ENCODE measurements around the gene XRCC4. TPM values are rescaled to one million over a fixed set of nuclear protein-coding genes. Genes with fewer than 3 reads are reported as not detected.

Gene XRCC4
- total RNA-seq, 1 experiment from 2014 or later = 13.8 TPM

GRCh38 chr5:83364312-83365299 is 287.3 kb downstream of the XRCC4 start:
- Histone ChIP-seq H3K9me3 (ENCODE audit: low read length) (no peaks in the 10 kb centered on the region), H3K27ac (ENCODE audit: low read length) (no peak overlapping the region), H2AFZ (ENCODE audit: low read length) (no peak overlapping the region), H4K20me1 (ENCODE audit: low read length) (no peaks in the 10 kb centered on the region), H3K4me1 (ENCODE audit: insufficient read depth, low read length) (peaks cover 13% of the 10 kb centered on the region), H3K27me3 (ENCODE audit: low read length) (no peaks in the 10 kb centered on the region), H3K9ac (ENCODE audit: low read length) (no peak overlapping the region), H3K9me2 (replicated peaks; ENCODE audit: low read length) (no peaks in the 10 kb centered on the region), H3F3A (ENCODE audit: low read length, unreplicated experiment) (no peaks in the 10 kb centered on the region), H3K36me3 (ENCODE audit: low read depth, low read length) (no peaks in the 10 kb centered on the region), H3K4me2 (ENCODE audit: low read length) (no peak overlapping the region), H3K4me3 (ENCODE audit: low read length) (no peak overlapping the region), H3K79me2 (ENCODE audit: low read length) (no peaks in the 10 kb centered on the region)
- BruUV-seq (replicated peaks) = no TSS peak
- ChIA-PET POLR2A (ENCODE audit: unreplicated experiment) (no interaction called here), CTCF (no interaction called here)
- TF ChIP-seq CTCF (conservative IDR thresholded peaks at IDR 0.05; ENCODE audit: low read depth, low read length) (no peak), EZH2phosphoT487 (IDR thresholded peaks at IDR 0.05; ENCODE audit: borderline replicate concordance, low read length) (no peak), EZH2 (IDR thresholded peaks at IDR 0.05; ENCODE audit: low read length, unreplicated experiment) (no peak)
- ATAC-seq (no peak), DNase-seq (no peak)
- intact Hi-C loops (cut with micrococcal nuclease) = no loop called here

GRCh38 chr5:83368319-83368718 is 291.0 kb downstream of the XRCC4 start:
- no TSS peak for BruUV-seq (replicated peaks)
- intact Hi-C loops (cut with micrococcal nuclease) = no loop called here
- ATAC-seq (peak; percentile 100), DNase-seq (peak; percentile 92)
- Histone ChIP-seq H3K4me1 (ENCODE audit: insufficient read depth, low read length) (peaks cover 13% of the 10 kb centered on the region), H4K20me1 (ENCODE audit: low read length) (no peaks in the 10 kb centered on the region), H3K9me2 (replicated peaks; ENCODE audit: low read length) (no peaks in the 10 kb centered on the region), H3K9me3 (ENCODE audit: low read length) (no peaks in the 10 kb centered on the region), H3K27me3 (ENCODE audit: low read length) (no peaks in the 10 kb centered on the region), H3K9ac (ENCODE audit: low read length) (no peak overlapping the region), H3F3A (ENCODE audit: low read length, unreplicated experiment) (no peaks in the 10 kb centered on the region), H3K27ac (ENCODE audit: low read length) (peak overlapping the region; percentile 60), H3K4me2 (ENCODE audit: low read length) (peak overlapping the region; percentile 59), H3K36me3 (ENCODE audit: low read depth, low read length) (no peaks in the 10 kb centered on the region), H3K4me3 (ENCODE audit: low read length) (peak overlapping the region; percentile 8; the same call in 1 of the 2 replicates), H2AFZ (ENCODE audit: low read length) (no peak overlapping the region), H3K79me2 (ENCODE audit: low read length) (no peaks in the 10 kb centered on the region)
- CTCF ChIA-PET = no interaction called here
- TF ChIP-seq EZH2 (IDR thresholded peaks at IDR 0.05; ENCODE audit: low read length, unreplicated experiment) = no peak
- no peak for TF ChIP-seq CTCF (conservative IDR thresholded peaks at IDR 0.05; ENCODE audit: low read depth, low read length)
- TF ChIP-seq EZH2phosphoT487 (IDR thresholded peaks at IDR 0.05; ENCODE audit: borderline replicate concordance, low read length) = no peak
- POLR2A ChIA-PET (ENCODE audit: unreplicated experiment) = interaction anchor here (0.7 kb wide), 1 partner anchor 84 kb away, joined by 8 read pairs; no protein-coding TSS in a partner anchor

GRCh38 chr5:83368835-83369234 is 291.5 kb downstream of the XRCC4 start:
- Histone ChIP-seq H3K9ac (ENCODE audit: low read length) (no peak overlapping the region), H4K20me1 (ENCODE audit: low read length) (no peaks in the 10 kb centered on the region), H3K9me3 (ENCODE audit: low read length) (no peaks in the 10 kb centered on the region), H2AFZ (ENCODE audit: low read length) (no peak overlapping the region), H3K27ac (ENCODE audit: low read length) (peak overlapping the region; percentile 60), H3K27me3 (ENCODE audit: low read length) (no peaks in the 10 kb centered on the region), H3F3A (ENCODE audit: low read length, unreplicated experiment) (no peaks in the 10 kb centered on the region), H3K9me2 (replicated peaks; ENCODE audit: low read length) (no peaks in the 10 kb centered on the region), H3K4me1 (ENCODE audit: insufficient read depth, low read length) (peaks cover 13% of the 10 kb centered on the region), H3K4me2 (ENCODE audit: low read length) (peak overlapping the region; percentile 59), H3K4me3 (ENCODE audit: low read length) (peak overlapping the region; percentile 8; the same call in 1 of the 2 replicates), H3K79me2 (ENCODE audit: low read length) (no peaks in the 10 kb centered on the region), H3K36me3 (ENCODE audit: low read depth, low read length) (no peaks in the 10 kb centered on the region)
- ChIA-PET POLR2A (ENCODE audit: unreplicated experiment) (no interaction called here), CTCF (no interaction called here)
- DNase-seq = peak; percentile 8
- no peak; the same call in 1 of the 2 replicates for ATAC-seq
- TF ChIP-seq CTCF (conservative IDR thresholded peaks at IDR 0.05; ENCODE audit: low read depth, low read length) (no peak), EZH2phosphoT487 (IDR thresholded peaks at IDR 0.05; ENCODE audit: borderline replicate concordance, low read length) (no peak), EZH2 (IDR thresholded peaks at IDR 0.05; ENCODE audit: low read length, unreplicated experiment) (no peak)
- no TSS peak for BruUV-seq (replicated peaks)
- intact Hi-C loops (cut with micrococcal nuclease) = no loop called here
